Measurements from ENCODE around the gene UMODL1.
"Not testable (repeated sequence)": the region's sequence is repeated elsewhere in the genome, so short reads cannot be mapped to it uniquely, and the experiment has no call there.

UMODL1 gene

GRCh38 chr21:42077685-42078238, 6.6 kb downstream of the UMODL1 start:
- H3K27me3 Mint-ChIP-seq; H3K27ac Mint-ChIP-seq; H3K4me1 Mint-ChIP-seq; H3K4me3 Mint-ChIP-seq; ATAC-seq; H3K9me3 Mint-ChIP-seq; DNase-seq; H3K36me3 Mint-ChIP-seq (ENCODE audit: low read depth): not testable (repeated sequence)

DNA sequence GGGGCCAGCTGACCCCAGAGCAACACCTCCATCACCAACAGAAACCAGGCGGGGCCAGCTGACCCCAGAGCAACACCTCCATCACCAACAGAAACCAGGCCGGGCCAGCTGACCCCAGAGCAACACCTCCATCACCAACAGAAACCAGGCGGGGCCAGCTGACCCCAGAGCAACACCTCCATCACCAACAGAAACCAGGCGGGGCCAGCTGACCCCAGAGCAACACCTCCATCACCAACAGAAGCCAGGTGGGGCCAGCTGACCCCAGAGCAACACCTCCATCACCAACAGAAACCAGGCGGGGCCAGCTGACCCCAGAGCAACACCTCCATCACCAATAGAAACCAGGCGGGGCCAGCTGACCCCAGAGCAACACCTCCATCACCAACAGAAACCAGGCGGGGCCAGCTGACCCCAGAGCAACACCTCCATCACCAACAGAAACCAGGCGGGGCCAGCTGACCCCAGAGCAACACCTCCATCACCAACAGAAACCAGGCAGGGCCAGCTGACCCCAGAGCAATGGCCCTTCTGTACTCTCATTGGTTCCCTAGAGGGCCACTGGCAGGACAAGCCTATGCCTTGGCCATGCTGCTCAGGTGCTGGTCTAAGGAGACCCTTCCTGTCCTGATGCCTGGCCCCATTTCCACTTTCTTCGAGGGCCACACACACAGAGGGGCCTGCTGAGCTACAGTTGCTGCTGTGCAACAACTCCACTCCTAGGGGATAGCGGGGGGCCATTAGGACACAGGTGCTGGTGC, 7.3 kb downstream of the UMODL1 start:
- not testable (repeated sequence) for DNase-seq; H3K36me3 Mint-ChIP-seq (ENCODE audit: low read depth); ATAC-seq; H3K4me1 Mint-ChIP-seq; H3K27me3 Mint-ChIP-seq; H3K4me3 Mint-ChIP-seq; H3K9me3 Mint-ChIP-seq; H3K27ac Mint-ChIP-seq

DNA sequence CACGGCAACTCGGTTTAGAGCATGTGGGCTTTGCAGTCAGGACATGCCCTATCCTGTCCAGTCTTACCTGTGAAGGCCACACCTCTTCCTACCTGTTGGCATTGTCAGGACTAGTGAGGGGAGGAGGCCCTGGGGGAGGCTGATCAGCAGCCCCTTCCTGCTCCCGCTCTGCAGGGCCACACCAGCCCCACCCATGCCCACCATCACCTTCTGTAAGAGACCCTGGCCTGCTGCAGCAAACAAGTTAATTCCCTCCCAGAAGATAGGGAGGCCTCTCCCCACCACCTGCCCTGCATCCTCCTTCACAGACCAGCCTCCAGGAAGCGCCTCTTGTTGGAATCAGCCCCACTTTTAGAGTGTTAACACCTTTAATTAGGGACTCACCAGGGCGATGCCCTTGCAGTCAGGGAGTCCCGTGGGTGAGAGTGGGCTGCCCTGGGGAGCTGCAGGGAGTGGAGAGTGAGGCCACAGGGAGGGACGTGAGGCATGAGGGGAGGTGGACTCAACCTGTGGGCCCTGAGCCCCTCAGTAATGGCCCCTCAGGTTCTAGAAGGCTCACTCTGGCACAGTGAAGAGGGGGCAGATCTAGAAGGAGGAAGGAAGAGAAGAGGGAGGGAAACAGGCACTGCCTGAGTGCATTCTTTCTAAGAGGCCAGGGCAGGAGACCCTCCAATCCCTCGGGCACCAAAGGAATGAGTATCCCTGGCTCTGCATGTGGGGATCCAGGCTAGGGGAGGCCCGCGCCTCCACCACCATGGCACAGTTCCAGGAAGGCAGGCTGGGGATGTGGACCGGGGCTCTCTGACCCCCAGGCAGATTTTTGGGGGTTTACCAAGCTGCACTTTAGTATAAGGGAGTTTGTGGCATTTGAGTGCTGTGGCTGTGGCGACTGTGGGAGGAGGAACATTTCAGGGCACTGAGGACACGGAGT, 8.2 kb downstream of the UMODL1 start:
- Mint-ChIP-seq H3K27ac (no peak overlapping the region), H3K4me1 (peaks cover 3% of the 10 kb centered on the region), H3K27me3 (no peaks in the 10 kb centered on the region), H3K4me3 (no peak overlapping the region), H3K9me3 (no peaks in the 10 kb centered on the region), H3K36me3 (ENCODE audit: low read depth) (no peaks in the 10 kb centered on the region)
- no peak for ATAC-seq
- no peak for DNase-seq

DNA sequence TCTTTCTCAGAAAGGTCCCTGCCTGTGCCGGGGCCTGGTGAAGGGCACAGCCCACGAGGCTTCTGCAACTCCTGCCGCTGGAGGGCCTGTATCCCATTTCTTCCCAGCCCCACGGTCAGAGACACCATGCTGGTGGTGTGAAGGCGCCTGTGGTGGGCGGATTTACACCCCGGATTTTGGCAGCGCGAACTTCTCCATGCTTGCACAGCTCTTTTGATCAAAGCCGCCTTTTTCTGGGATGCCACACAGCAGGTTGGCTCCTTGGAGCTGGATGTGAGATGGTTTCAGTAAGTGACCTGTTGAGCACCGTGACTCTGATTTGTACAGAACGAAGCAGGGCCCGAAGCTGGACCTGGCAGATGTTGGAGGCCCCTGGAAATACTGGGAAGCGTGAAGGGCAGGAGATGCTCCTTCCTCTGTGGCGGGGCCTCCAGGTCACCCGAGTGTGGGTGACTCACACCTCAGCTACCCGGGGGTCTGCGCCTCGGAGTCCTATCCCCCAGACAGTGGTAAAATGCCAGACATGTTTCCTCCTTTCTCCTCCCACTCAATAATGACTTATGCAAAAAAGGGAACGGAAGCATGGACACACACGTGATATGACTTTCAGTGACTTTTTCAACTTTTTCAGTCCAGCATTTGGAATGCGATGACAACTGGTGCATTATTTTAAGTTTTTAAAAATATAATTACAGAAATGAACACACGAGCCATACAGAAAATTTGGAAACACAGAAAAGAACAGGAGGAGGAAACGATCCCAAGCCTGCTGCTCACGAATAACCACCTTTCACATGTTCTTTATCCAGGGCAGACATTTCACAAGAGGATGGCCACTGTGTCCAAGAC, 9.0 kb downstream of the UMODL1 start:
- Mint-ChIP-seq H3K36me3 (ENCODE audit: low read depth) (no peaks in the 10 kb centered on the region), H3K4me3 (no peak overlapping the region), H3K9me3 (no peaks in the 10 kb centered on the region), H3K4me1 (peaks cover 3% of the 10 kb centered on the region), H3K27me3 (no peaks in the 10 kb centered on the region), H3K27ac (no peak overlapping the region)
- no peak for DNase-seq
- no peak for ATAC-seq

GRCh38 chr21:42080788-42081083, 9.6 kb downstream of the UMODL1 start:
- no peak overlapping the region for H3K4me3 Mint-ChIP-seq
- H3K36me3 Mint-ChIP-seq (ENCODE audit: low read depth) = no peaks in the 10 kb centered on the region
- DNase-seq = no peak
- no peak for ATAC-seq
- H3K27me3 Mint-ChIP-seq = no peaks in the 10 kb centered on the region
- H3K9me3 Mint-ChIP-seq = no peaks in the 10 kb centered on the region
- H3K27ac Mint-ChIP-seq = no peak overlapping the region
- peaks cover 3% of the 10 kb centered on the region for H3K4me1 Mint-ChIP-seq

DNA sequence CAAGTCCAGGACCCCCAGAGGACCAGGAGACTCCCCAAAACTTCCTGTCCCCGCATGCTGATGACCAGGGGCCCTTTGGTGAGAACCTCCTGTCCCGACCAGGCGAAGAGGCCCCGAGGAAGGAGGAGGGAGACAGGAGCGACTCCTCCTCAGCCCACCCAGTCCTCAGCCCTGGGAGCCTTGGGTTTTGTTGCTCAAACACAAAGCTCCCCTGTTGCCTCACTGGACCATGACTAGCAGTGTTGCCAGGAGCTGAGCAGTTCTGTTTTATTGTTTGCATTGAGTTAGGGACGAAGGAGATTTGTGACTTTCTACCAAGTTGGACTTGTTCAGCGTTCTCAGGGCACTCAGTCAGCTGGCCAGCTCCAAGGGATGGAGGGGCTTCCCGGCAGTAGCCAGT, 10.0 kb downstream of the UMODL1 start:
- Mint-ChIP-seq H3K27me3 (no peaks in the 10 kb centered on the region), H3K27ac (no peak overlapping the region), H3K4me1 (peaks cover 3% of the 10 kb centered on the region), H3K4me3 (no peak overlapping the region), H3K9me3 (no peaks in the 10 kb centered on the region), H3K36me3 (ENCODE audit: low read depth) (no peaks in the 10 kb centered on the region)
- ATAC-seq = no peak
- DNase-seq = no peak

DNA sequence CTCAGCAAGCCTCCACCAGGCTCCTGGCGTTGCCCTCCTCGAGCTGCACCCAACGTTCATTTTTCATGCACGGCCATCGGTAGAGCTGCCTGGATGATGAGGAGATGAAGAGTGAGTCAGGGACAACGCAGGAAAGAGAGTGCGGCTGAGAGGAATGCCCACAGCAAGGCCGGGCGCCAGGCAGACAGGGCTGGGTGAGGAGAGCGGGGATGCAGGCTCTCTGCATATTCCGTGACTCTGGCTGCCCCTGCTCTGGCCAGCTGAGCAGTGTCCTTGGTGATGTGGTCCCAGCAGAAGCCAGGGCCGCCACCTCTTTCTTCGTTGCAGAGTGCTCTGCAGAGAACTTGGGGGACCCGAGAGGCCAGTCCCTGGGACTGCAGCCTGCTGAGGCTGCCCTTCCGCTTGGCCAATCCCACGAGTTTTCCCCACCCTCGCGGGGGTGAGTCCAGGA, 10.8 kb downstream of the UMODL1 start:
- Mint-ChIP-seq H3K27me3 (no peaks in the 10 kb centered on the region), H3K36me3 (ENCODE audit: low read depth) (no peaks in the 10 kb centered on the region), H3K4me3 (no peak overlapping the region), H3K27ac (no peak overlapping the region), H3K9me3 (no peaks in the 10 kb centered on the region), H3K4me1 (peaks cover 3% of the 10 kb centered on the region)
- ATAC-seq (no peak), DNase-seq (no peak)

- Mint-ChIP-seq H3K27ac (no peak overlapping the region), H3K36me3 (ENCODE audit: low read depth) (no peaks in the 10 kb centered on the region), H3K4me3 (no peak overlapping the region), H3K4me1 (peaks cover 3% of the 10 kb centered on the region), H3K27me3 (no peaks in the 10 kb centered on the region), H3K9me3 (no peaks in the 10 kb centered on the region)
- ATAC-seq (no peak), DNase-seq (no peak)
These were observed 11.6 kb downstream of the UMODL1 start for GRCh38 chr21:42082501-42083360.

- ATAC-seq = no peak
- Mint-ChIP-seq H3K9me3 (no peaks in the 10 kb centered on the region), H3K27ac (no peak overlapping the region)
These were observed 12.2 kb downstream of the UMODL1 start for GRCh38 chr21:42083361-42083690.

GRCh38 chr21:42084079-42084478, 13.0 kb downstream of the UMODL1 start:
- no peak overlapping the region for H3K27ac Mint-ChIP-seq
- no peak for ATAC-seq
- H3K36me3 Mint-ChIP-seq (ENCODE audit: low read depth) = no peaks in the 10 kb centered on the region
- no peak overlapping the region for H3K4me3 Mint-ChIP-seq
- H3K9me3 Mint-ChIP-seq = no peaks in the 10 kb centered on the region
- no peaks in the 10 kb centered on the region for H3K27me3 Mint-ChIP-seq
- peaks cover 6% of the 10 kb centered on the region for H3K4me1 Mint-ChIP-seq
- DNase-seq = no peak

More at GRCh38 chr21:42083361-42083690, 12.2 kb downstream of the UMODL1 start:
- H3K27me3 Mint-ChIP-seq = no peaks in the 10 kb centered on the region
- no peak overlapping the region for H3K4me3 Mint-ChIP-seq
- H3K4me1 Mint-ChIP-seq = peaks cover 3% of the 10 kb centered on the region
- DNase-seq = no peak
- H3K36me3 Mint-ChIP-seq (ENCODE audit: low read depth) = no peaks in the 10 kb centered on the region

DNA sequence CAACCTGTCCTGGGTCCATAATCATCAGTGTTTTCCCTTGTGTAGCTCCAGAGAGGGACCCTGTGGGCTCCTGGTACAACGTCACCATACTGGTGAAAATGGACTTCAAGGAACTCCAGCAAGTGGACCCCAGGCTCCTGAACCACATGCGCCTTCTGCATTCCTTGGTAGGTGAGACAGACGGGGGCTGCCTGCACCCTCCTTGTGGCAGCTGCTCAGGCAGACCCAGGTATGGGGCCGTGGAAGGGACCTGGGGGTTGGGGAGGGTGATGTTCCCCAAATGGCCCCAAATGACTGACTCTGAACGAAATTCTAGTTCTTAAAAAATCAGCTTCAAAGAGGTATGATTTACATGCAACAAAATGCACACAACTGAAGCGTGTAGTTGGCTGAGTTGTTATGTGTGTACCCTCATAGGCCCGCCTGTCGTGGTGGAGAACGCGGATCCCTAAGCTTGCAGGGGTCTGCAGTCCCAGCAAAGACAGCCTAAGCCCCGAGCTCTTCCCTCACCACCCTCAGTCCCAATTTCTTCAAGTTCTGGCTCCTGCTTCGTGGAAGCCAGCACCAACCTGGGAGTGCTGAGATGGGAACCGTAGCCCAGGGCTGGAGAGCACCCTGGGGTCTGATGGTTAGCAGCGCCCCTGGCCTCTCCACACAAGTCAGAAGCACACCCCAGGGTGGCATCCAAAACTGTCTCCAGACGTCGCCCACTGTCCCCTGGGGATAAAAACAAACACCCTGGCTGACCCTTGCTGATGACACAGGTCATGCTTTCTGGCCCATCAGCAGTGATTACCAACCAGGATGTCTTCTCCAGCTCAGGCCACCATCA, 14.3 kb downstream of the UMODL1 start:
- DNase-seq = no peak
- H3K4me1 Mint-ChIP-seq = peaks cover 10% of the 10 kb centered on the region
- no peak for ATAC-seq

GRCh38 chr21:42086969-42087368, 15.9 kb downstream of the UMODL1 start:
- H3K27me3 Mint-ChIP-seq = no peaks in the 10 kb centered on the region
- DNase-seq (no peak), ATAC-seq (no peak)
- H3K4me3 Mint-ChIP-seq = no peak overlapping the region
- H3K27ac Mint-ChIP-seq = no peak overlapping the region
- H3K9me3 Mint-ChIP-seq = no peaks in the 10 kb centered on the region
- H3K36me3 Mint-ChIP-seq (ENCODE audit: low read depth) = no peaks in the 10 kb centered on the region
- H3K4me1 Mint-ChIP-seq = peaks cover 10% of the 10 kb centered on the region

More for the DNA sequence above, 14.3 kb downstream of the UMODL1 start:
- Mint-ChIP-seq H3K4me3 (no peak overlapping the region), H3K27ac (no peak overlapping the region), H3K9me3 (no peaks in the 10 kb centered on the region), H3K27me3 (no peaks in the 10 kb centered on the region), H3K36me3 (ENCODE audit: low read depth) (no peaks in the 10 kb centered on the region)

DNA sequence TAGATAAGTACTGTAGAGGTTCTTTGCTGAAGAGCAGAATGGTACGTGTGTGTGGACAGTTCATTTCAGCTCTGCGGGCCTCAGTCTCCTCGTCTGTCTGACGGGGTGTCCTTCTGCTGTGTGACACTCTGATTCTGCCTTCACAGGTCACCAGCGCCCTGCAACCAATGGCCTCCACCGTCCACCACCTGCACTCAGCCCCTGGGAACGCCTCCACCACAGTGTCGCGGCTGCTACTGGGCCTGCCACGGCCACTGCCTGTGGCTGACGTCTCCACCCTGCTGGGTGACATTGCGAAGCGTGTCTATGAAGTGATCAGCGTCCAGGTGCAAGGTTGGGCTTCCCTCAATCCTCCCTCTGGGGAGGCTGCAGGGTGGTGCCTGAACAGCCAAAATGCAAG, 17.0 kb downstream of the UMODL1 start:
- H3K4me3 Mint-ChIP-seq = no peak overlapping the region
- H3K4me1 Mint-ChIP-seq = peaks cover 10% of the 10 kb centered on the region
- DNase-seq (no peak), ATAC-seq (no peak)
- no peaks in the 10 kb centered on the region for H3K36me3 Mint-ChIP-seq (ENCODE audit: low read depth)
- no peaks in the 10 kb centered on the region for H3K27me3 Mint-ChIP-seq
- no peaks in the 10 kb centered on the region for H3K9me3 Mint-ChIP-seq
- H3K27ac Mint-ChIP-seq = no peak overlapping the region

Data from activated naive CD8-positive, alpha-beta T cell treated with anti-CD3 and anti-CD28 coated beads, Interleukin-2, amount 50 U/mL, for 24 hours (primary cell).